ENCODE data around the gene CFAP300.

The CFAP300 gene

DNA sequence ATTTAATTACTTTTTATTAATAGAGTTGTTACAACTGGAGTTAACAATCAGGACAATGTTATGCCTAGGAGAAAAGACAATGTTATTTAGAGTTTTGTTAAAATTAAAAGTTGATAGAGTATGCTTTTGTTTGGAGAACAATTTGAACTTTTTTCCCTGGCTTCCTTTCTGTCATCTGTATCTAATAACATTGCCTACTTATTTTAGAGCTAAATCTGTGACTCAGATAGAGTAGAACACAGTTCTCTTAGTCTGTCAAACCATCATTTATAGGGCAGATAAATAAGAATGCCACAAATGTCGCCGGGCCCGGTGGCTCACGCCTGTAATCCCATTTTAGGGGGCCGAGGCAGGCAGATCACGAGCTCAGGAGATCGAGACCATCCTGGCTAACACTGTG is 34.1 kb downstream of the CFAP300 start:
- no peak overlapping the region for H3K4me3 ChIP-seq (ENCODE audit: low read length)
- H3K9me3 ChIP-seq (replicated peaks; ENCODE audit: low read length), result no peaks in the 10 kb centered on the region
- no peaks in the 10 kb centered on the region for H3K36me3 ChIP-seq (ENCODE audit: insufficient read depth, low read length)
- H3K4me2 ChIP-seq (ENCODE audit: low read length), result no peak overlapping the region
- H3K4me1 ChIP-seq (ENCODE audit: control insufficient read depth, insufficient read depth, low read length), result no peaks in the 10 kb centered on the region
- H3K9ac ChIP-seq (ENCODE audit: low read depth, low read length), result no peak overlapping the region
- no peaks in the 10 kb centered on the region for H3K27me3 ChIP-seq (ENCODE audit: control insufficient read depth, insufficient read depth, low read length)

DNA sequence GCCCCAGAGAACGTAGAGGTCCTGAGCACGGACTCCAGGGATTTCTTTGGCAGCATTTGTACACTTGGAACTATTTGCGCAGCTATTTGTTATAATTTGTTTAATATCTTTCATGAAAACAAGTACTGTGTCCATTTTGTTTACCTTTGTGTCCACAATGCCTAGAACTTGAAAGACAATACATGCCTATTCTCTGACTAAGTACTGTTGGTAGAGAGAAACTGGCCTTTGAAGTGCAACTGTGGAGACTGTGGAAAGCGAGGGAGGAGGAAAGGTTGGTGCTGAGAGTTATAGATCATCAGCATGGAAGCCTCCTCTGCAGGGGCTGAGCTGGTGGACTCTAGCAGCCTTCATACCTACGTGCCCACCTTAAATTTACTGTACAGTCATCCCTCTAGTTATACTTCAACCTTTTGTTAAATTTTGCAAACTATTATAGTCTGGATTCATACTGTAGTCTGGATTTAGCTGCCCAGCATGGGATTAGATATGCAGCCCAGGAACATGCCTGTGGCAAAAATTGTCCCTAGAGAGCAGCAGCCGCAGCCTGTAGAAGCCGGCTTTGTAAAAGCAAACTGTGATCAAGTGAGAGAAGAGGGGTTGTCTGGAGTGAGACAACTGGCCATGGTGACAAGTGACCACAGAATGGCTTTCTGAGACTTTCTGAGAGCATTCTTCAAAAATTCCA is 38.8 kb downstream of the CFAP300 start:
- Histone ChIP-seq H3K9me3 (replicated peaks; ENCODE audit: low read length) (no peaks in the 10 kb centered on the region), H3K27me3 (ENCODE audit: control insufficient read depth, insufficient read depth, low read length) (no peaks in the 10 kb centered on the region), H3K4me3 (ENCODE audit: low read length) (no peak overlapping the region), H3K4me1 (ENCODE audit: control insufficient read depth, insufficient read depth, low read length) (no peaks in the 10 kb centered on the region), H3K36me3 (ENCODE audit: insufficient read depth, low read length) (no peaks in the 10 kb centered on the region), H3K4me2 (ENCODE audit: low read length) (no peak overlapping the region), H3K9ac (ENCODE audit: low read depth, low read length) (no peak overlapping the region)

DNA sequence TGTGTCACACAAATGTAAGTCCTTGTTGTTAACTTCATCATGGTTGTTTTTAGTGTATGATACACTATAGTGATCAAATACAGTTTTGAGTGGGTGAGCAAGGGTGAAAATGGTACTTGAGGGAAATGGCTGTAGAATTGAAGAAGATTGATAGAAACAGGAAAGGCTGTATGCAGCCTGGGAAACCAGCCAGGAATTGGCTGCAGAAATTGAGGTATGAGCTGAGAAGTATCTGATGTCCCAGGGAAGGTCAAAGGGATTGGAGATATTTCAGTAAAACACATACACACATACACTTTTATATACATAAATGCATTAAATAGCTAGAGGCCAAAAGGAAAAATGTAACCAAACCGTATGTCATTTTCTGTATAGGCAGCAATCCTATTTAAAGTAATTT is 49.9 kb downstream of the CFAP300 start:
- Histone ChIP-seq H3K36me3 (ENCODE audit: insufficient read depth, low read length) (no peaks in the 10 kb centered on the region), H3K9ac (ENCODE audit: low read depth, low read length) (no peak overlapping the region), H3K4me3 (ENCODE audit: low read length) (no peak overlapping the region), H3K9me3 (replicated peaks; ENCODE audit: low read length) (no peaks in the 10 kb centered on the region), H3K4me2 (ENCODE audit: low read length) (no peak overlapping the region), H3K4me1 (ENCODE audit: control insufficient read depth, insufficient read depth, low read length) (no peaks in the 10 kb centered on the region), H3K27me3 (ENCODE audit: control insufficient read depth, insufficient read depth, low read length) (no peaks in the 10 kb centered on the region)

DNA sequence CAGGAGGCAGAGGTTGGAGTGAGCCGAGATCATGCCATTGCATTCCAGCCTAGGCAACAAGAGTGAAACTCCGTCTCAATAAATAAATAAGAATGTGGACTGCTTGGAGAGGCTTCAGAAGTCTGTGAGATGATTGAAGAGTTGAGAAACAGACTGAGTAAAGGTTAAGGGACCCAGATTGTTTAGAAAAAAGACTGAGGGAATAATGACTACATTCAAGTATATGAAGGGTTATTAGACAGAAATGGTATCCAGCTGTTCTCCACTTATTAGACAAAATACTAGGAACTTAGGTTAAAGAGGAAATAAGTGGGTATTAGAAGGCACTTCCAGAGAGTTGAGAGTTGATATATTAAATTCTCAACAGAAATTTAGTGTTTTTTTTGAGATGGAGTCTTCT is 52.5 kb downstream of the CFAP300 start:
- no peak overlapping the region for H3K4me3 ChIP-seq (ENCODE audit: low read length)
- H3K4me2 ChIP-seq (ENCODE audit: low read length), result no peak overlapping the region
- no peaks in the 10 kb centered on the region for H3K9me3 ChIP-seq (replicated peaks; ENCODE audit: low read length)
- H3K9ac ChIP-seq (ENCODE audit: low read depth, low read length), result no peak overlapping the region
- no peaks in the 10 kb centered on the region for H3K4me1 ChIP-seq (ENCODE audit: control insufficient read depth, insufficient read depth, low read length)
- H3K36me3 ChIP-seq (ENCODE audit: insufficient read depth, low read length), result no peaks in the 10 kb centered on the region
- no peaks in the 10 kb centered on the region for H3K27me3 ChIP-seq (ENCODE audit: control insufficient read depth, insufficient read depth, low read length)

DNA sequence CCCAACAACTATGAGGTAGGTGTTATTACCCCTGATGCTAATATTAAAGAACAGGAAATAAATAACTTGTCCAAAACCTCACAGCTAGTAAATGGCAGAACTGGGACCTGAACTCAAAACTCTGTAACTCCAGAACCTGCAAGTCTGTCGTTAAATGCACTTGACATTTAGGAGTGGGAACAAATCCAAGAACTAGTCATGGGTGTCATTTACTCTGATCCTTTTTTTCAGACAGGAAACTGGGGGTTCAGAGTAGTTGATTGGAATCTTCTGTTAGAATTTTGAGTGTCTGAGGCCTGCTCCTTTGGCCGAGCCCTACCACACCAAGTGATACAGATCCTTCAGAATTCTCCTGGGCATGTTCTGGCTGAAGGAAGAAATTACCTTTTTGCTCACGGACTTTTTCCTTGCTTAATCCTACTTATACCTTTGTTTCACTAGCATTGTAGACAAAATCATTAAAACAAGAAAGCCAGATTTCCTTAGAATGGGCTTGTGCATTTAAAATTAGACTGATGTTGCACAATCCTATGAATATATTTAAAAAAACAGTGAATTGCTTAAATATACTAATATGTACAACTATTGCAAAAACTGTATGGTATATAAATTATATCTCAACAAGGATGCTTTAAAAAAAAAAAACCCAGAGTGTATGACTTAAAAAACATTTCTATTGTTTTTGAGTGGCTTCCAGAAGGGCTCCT is 61.6 kb downstream of the CFAP300 start:
- H3K9ac ChIP-seq (ENCODE audit: low read depth, low read length), result peak overlapping the region; percentile 92
- peak overlapping the region; percentile 78 for H3K4me2 ChIP-seq (ENCODE audit: low read length)
- H3K36me3 ChIP-seq (ENCODE audit: insufficient read depth, low read length), result no peaks in the 10 kb centered on the region
- H3K27me3 ChIP-seq (ENCODE audit: control insufficient read depth, insufficient read depth, low read length), result no peaks in the 10 kb centered on the region
- H3K9me3 ChIP-seq (replicated peaks; ENCODE audit: low read length), result no peaks in the 10 kb centered on the region
- peaks cover 19% of the 10 kb centered on the region for H3K4me1 ChIP-seq (ENCODE audit: control insufficient read depth, insufficient read depth, low read length)
- peak overlapping the region; percentile 77 for H3K4me3 ChIP-seq (ENCODE audit: low read length)

DNA sequence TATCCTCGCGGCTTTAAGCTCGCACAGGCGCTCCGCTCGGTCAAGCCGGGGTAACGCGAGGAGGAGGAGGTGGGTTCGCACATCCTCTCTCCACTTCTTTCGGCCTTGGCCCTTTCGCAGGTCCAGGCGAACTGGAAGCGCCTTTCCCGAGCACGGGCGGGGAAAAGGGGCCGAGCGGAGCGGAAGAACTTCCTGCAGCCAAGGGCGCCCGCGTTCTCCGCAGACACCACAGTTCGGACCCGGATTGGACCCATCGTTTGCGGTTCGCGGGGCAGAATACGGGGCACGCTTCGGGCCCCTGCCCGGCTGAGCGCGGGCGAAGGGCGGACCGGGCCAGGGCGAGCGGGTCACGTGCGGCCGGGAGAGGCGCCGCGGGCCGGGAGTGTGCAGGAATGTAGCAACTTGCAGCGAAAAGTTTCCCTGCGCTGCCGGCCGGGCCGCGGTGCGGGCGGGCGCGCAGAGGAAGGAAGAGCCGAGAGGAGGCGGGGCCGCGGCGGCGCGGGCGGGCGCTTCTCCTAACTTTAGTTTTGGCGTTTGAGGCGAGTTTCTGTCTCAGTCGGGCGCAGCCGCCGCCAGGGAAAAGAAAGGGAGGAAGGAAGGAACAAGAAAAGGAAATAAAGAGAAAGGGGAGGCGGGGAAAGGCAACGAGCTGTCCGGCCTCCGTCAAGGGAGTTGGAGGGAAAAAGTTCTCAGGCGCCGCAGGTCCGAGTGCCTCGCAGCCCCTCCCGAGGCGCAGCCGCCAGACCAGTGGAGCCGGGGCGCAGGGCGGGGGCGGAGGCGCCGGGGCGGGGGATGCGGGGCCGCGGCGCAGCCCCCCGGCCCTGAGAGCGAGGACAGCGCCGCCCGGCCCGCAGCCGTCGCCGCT is 62.9 kb downstream of the CFAP300 start, which contains the start of gene YAP1:
YAP1 (plus strand) TSS at position 552 of the 865 bp plus-strand sequence. CDS start 402 bp downstream, outside the sequence.
- Histone ChIP-seq H3K4me1 (ENCODE audit: control insufficient read depth, insufficient read depth, low read length) (peaks cover 28% of the 10 kb centered on the region), H3K4me2 (ENCODE audit: low read length) (peak within 1 kb of the TSS; percentile 78), H3K27me3 (ENCODE audit: control insufficient read depth, insufficient read depth, low read length) (no peaks in the 10 kb centered on the region), H3K9me3 (replicated peaks; ENCODE audit: low read length) (no peaks in the 10 kb centered on the region), H3K36me3 (ENCODE audit: insufficient read depth, low read length) (peaks cover 8% of the 10 kb centered on the region), H3K4me3 (ENCODE audit: low read length) (peak within 1 kb of the TSS; percentile 77), H3K9ac (ENCODE audit: low read depth, low read length) (peak within 1 kb of the TSS; percentile 92)

DNA sequence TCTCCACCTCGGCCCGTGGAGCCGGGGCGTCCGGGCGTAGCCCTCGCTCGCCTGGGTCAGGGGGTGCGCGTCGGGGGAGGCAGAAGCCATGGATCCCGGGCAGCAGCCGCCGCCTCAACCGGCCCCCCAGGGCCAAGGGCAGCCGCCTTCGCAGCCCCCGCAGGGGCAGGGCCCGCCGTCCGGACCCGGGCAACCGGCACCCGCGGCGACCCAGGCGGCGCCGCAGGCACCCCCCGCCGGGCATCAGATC is 63.4 kb downstream of the CFAP300 start:
- Histone ChIP-seq H3K36me3 (ENCODE audit: insufficient read depth, low read length) (peaks cover 8% of the 10 kb centered on the region), H3K9me3 (replicated peaks; ENCODE audit: low read length) (no peaks in the 10 kb centered on the region), H3K4me3 (ENCODE audit: low read length) (peak overlapping the region; percentile 77), H3K27me3 (ENCODE audit: control insufficient read depth, insufficient read depth, low read length) (no peaks in the 10 kb centered on the region), H3K4me1 (ENCODE audit: control insufficient read depth, insufficient read depth, low read length) (peaks cover 32% of the 10 kb centered on the region), H3K9ac (ENCODE audit: low read depth, low read length) (peak overlapping the region; percentile 92), H3K4me2 (ENCODE audit: low read length) (peak overlapping the region; percentile 78)

DNA sequence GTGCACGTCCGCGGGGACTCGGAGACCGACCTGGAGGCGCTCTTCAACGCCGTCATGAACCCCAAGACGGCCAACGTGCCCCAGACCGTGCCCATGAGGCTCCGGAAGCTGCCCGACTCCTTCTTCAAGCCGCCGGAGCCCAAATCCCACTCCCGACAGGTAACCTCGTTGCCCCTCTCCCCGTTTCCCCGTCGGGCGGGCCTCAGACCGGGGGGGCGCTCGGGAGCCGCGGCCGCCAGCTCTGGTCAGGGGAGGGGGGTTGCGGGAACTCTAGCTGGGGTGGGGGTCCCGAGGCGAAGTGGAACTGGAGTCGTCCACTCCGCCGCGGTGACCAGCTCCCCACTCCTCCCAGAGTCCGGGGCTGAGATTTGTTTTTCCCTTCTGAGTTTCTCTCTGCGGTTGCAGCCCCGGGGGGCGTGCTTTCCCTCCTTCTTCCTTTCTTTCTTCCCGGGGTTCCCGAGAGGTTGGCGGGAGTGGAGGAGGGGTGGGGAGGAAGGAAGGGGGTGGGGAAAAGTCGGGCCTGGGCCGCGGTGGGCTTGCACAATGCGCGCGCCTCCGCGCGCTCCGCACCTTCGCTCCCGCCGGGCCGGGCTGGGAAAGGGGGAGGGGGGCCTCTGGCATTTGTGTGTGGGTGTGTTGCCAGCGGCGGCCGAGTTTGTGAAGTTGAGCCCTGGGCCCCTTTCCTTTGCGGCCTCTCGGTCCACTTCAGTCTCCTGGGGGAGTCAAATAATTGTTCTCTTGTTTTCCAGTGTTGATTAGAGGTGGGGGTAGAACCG is 64.0 kb downstream of the CFAP300 start:
- peaks cover 8% of the 10 kb centered on the region for H3K36me3 ChIP-seq (ENCODE audit: insufficient read depth, low read length)
- peak overlapping the region; percentile 92 for H3K9ac ChIP-seq (ENCODE audit: low read depth, low read length)
- H3K4me2 ChIP-seq (ENCODE audit: low read length), result peak overlapping the region; percentile 78
- H3K4me1 ChIP-seq (ENCODE audit: control insufficient read depth, insufficient read depth, low read length), result peaks cover 37% of the 10 kb centered on the region
- H3K4me3 ChIP-seq (ENCODE audit: low read length), result peak overlapping the region; percentile 77
- no peaks in the 10 kb centered on the region for H3K9me3 ChIP-seq (replicated peaks; ENCODE audit: low read length)
- no peaks in the 10 kb centered on the region for H3K27me3 ChIP-seq (ENCODE audit: control insufficient read depth, insufficient read depth, low read length)

DNA sequence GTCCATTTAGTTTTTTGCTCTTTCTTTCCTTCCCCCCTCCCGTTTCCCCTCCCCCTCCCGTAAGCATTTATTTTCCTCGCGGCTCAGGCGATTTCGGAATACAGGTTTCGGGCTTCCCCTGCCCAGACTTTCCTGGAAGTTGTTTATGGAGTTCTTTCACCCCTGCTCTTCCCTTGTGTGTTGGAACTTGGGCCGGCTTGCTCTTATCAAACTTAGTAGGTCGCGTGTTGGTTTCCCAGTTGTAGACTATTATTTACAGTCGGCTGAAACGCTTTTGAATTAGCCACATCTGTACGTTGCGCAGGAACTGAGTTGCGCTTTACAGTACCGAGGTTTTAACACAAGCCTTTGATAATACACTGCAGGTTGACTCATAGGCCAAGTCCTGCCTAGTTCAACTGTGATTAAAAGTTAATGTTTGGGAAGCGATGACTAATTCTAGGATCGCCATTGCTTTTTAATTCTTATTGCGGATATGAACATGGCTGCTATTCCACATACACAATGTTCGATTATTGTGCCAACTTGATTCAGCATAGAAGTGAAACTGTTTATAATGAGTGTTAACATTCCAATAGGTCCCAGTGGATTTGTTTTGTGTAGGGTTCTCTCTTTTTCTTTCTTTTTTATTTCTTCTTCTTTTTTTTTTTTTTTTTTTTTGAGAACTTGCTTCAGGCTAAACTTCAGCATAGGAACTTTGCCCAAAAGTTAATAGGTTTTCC is 64.7 kb downstream of the CFAP300 start:
- Histone ChIP-seq H3K4me3 (ENCODE audit: low read length) (peak overlapping the region; percentile 77), H3K36me3 (ENCODE audit: insufficient read depth, low read length) (peaks cover 8% of the 10 kb centered on the region), H3K9ac (ENCODE audit: low read depth, low read length) (peak overlapping the region; percentile 92), H3K4me2 (ENCODE audit: low read length) (peak overlapping the region; percentile 78), H3K4me1 (ENCODE audit: control insufficient read depth, insufficient read depth, low read length) (peaks cover 45% of the 10 kb centered on the region), H3K27me3 (ENCODE audit: control insufficient read depth, insufficient read depth, low read length) (no peaks in the 10 kb centered on the region), H3K9me3 (replicated peaks; ENCODE audit: low read length) (no peaks in the 10 kb centered on the region)

DNA sequence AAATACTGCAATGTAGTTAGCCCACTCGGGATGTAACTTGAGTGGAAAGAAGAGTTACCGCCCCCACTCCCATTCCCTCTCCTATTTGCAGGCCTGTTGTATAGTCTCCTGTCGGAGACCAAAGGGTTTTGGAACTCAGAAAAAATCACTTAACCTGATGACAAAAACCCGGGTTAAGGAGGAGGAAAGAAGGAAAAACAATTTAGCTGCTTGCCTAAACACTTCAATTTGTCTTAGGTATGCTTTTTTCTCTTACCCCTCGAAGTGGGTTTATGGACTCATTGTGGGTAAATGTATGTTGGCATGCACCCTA is 65.2 kb downstream of the CFAP300 start:
- no peaks in the 10 kb centered on the region for H3K27me3 ChIP-seq (ENCODE audit: control insufficient read depth, insufficient read depth, low read length)
- H3K4me3 ChIP-seq (ENCODE audit: low read length), result peak overlapping the region; percentile 77
- H3K9me3 ChIP-seq (replicated peaks; ENCODE audit: low read length), result no peaks in the 10 kb centered on the region
- peak overlapping the region; percentile 92 for H3K9ac ChIP-seq (ENCODE audit: low read depth, low read length)
- peaks cover 50% of the 10 kb centered on the region for H3K4me1 ChIP-seq (ENCODE audit: control insufficient read depth, insufficient read depth, low read length)
- H3K36me3 ChIP-seq (ENCODE audit: insufficient read depth, low read length), result peaks cover 8% of the 10 kb centered on the region
- peak overlapping the region; percentile 78 for H3K4me2 ChIP-seq (ENCODE audit: low read length)
